Globus pallidus (tissue), 1 donor: ENCODE results near the gene THOC2.
"Not testable (repeated sequence)": the region's sequence is repeated elsewhere in the genome, so short reads cannot be mapped to it uniquely, and the experiment has no call there.

Experiments
- DNase-seq: peaks from one replicate; pipeline ENCODE4 v3.0.0-alpha.2; 2015; ENCODE audit warnings: low spot score

Gene THOC2

DNA sequence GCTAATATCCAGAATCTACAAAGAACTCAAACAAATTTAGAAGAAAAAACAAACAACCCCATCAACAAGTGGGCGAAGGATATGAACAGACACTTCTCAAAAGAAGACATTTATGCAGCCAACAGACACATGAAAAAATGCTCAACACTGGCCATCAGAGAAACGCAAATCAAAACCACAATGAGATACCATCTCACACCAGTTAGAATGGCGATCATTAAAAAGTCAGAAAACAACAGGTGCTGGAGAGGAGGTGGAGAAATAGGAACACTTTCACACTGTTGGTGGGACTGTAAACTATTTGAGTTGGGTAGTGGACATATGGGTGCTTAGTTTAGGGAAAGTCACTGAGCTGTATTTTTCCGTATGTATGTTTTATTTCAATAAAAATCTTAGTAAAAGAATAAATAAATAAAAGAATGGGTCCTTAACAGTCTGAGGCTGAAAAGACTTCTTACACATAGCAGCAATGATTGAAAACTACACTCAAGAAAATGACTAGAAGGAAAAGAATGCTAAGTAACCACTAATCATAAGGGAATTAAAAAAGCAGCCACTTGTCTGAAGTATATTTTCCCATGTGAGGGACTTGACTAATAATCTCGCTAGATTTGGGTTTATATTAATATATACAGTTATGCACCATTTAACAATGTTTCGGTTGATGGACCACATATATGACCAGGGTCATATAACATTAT, 68.2 kb downstream of the THOC2 start:
- DNase-seq = not testable (repeated sequence)

DNA sequence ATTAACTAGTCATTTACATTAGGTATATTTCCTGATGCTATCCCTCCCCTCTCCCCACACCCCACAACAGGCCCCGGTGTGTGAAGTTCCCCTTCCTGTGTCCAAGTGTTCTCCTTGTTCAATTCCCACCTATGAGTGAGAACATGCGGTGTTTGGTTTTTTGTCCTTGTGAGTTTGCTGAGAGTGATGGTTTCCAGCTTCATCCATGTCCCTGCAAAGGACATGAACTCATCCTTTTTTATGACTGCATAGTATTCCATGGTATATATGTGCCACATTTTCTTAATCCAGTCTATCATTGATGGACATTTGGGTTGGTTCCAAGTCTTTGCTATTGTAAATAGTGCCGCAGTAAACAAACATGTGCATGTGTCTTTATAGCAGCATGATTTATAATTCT, 69.1 kb downstream of the THOC2 start:
- DNase-seq = not testable (repeated sequence)

DNA sequence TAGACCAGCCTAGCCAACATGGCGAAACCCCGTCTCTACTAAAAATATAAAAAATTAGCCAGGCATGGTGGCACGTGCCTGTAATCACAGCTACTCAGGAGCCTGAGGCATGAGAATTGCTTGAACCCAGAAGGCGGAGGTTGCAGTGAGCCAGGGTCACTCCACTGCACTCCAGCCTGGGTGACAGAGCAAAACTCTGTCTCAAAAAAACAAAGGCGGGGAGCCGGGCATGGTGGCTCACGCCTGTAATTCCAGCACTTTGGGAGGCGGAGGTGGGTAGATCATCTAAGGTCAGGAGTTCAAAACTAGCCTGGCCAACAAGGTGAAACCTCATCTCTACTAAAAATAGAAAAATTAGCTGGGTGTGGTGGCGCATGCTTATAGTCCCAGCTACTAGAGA, 76.3 kb downstream of the THOC2 start:
- DNase-seq = not testable (repeated sequence)

DNA sequence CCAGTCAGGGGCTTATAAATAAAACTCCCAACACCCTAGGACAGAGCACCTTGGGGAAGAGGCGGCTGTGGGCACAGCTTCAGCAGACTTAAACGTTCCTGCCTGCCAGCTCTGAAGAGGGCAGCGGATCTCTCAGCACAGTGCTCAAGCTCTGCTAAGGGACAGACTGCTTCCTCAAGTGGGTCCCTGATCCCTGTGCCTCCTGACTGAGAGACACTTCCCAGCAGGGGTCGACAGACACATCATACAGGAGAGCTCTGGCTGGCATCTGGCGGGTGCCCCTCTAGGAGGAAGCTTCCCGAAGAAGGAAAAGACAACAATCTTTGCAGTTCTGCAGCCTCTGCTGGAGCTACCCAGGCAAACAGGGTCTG, 84.1 kb downstream of the THOC2 start:
- DNase-seq = not testable (repeated sequence)

DNA sequence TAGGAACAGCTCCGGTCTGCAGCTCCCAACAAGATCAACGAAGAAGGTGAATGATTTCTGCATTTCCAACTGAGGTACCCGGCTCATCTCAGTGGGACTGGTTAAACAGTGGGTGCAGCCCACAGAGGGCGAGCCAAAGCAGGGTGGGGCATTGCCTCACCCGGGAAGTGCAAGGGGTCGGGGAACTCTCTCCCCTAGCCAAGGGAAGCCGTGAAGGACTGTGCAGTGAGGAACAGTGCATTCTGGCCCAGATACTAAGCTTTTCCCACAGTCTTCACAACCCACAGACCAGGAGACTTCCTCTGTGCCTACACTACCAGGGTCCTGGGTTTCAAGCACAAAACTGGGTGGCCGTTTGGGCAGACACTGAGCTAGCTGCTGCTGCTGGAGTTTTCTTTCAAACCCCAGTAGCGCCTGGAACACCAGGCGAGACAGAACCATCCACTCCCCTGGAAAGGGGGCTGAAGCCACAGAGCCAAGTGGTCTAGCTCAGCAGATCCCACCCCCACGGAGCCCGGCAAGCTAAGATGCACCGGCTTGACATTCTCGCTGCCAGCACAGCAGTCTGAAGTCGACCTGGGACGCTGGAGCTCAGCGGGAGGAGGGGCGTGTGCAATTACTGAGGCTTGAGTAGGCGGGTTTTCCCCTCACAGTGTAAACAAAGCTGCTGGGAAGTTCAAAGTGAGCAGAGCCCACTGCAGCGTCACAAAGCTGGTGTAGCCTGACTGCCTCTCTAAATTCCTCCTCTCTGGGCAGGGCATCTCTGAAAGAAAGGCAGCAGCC, 84.6 kb downstream of the THOC2 start:
- DNase-seq = peak; percentile 3

DNA sequence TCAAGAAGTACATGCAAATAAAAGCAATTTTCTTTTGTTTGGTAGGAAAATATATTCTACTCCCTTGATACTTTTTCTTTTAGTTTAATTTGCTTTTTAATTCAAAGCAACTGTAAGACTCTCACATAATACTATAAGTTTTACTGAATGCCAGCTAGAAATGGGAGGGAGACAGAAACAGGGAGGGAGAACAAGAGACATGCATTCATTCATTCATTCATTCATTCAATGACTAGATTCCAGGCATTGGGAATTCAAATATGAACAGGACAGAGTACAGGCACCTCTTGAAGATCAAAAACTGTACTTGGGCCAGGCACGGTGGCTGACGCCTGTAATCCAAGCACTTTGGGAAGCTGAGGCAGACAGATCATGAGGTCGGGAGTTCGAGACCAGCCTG, 85.6 kb downstream of the THOC2 start:
- DNase-seq = no peak

DNA sequence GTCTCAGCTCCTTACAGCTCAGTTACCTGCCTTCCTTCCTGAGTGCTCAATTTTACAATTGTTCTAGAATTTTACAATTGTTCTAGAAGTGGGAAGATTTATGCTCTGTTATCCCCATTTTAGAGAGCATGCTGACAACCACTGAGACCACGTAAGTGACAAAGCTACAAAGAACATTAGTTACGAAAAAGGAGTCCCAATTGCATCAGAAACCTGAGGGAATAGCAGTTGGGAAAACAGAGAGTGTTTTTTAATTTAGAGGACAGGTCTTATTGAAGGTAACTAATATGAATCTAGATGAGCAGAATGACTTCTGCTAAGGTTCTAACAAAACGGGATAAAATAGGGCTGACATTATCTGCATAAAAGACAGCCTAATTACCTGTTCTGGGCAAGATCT, 103.3 kb downstream of the THOC2 start:
- no peak for DNase-seq

DNA sequence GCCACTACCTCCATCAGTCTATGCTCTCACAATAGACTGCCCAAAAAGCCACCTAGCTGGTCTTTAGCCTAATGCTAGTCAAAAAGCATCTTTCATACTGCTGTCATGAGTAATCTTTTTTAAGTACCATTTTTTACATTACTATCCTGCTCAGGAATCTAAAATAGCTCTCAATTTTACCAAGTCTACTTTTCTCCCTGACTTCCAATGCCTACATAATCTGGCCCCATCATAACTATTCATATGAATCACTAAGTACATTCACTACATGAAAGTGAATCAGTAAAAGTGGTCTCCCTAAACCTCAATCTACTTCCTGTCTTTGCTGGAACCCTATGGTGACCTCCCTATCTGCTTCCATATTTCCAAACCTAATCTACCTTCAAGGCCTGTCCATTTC, 105.9 kb downstream of the THOC2 start:
- no peak for DNase-seq

DNA sequence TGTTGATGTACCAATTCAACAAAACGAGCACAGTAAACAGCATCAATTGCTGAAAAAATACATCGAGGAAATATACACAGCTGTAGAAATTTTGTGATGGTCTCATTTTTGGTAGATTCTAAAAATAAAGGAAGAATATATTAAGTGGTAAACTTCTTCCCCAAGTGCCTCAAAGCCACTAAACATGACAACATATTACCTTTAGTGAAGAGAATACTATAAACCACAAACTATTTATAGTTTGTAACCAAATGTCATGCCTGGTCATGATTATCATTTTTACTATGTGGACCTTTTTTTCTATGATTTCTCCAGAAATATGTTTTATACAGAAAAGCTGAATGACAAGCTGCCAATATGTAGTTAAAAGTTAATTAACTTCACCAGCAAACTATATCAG, 106.9 kb downstream of the THOC2 start:
- DNase-seq = no peak

DNA sequence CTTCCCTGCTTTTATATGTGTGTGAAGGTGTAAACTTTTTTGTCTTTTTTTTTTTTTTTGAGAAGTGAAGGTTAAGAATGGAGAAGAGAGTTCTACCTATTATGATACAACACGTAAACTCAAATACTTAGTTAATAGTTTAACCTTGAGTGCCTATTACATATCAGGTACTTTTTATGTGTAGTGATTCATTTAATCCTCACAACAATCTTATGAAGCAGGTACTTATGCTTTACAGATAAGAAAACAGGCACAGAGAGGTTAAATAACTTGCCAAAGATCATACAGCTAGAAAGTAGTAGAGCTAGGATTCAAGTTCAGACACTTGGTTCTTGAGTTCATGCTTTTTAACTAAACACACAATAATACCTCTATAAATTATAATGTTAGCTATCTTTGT, 107.4 kb downstream of the THOC2 start:
- no peak for DNase-seq

DNA sequence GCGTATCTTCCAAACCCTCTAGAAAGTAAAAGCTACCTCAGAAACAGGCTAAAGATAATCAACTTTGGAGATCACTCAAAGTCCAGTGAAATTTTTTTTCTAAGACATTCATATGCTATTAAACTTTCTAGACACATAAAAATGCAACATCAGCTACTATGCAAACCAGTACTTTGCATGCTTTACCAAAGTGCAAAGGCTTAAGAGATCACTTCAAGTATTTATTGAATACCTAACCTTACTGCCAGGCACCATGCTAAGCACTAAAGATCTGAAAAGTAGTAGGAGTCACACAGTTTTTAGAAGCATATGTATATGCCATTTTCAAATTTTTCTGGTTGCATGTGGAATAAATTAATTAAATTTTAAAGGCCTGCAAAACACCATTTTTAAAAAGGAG, 115.8 kb downstream of the THOC2 start:
- DNase-seq = no peak

DNA sequence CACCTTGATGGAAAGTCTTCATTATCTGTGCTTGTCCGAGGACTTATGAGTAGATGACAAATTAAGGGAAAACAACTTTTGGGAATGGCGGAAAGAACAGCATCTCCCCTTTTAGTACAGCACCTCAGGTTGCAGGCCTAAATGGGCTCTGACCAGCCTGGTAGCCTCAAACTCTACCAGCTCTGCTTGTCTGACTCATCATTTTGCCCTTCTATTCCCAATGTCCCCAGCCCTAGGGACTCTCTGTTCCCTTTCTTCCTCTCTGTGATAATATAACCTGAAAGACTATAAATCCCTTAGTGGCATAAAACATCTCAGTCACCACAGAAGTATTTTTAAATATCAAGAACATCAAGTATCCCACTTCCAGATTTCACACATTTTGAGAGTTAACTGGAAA, 121.9 kb downstream of the THOC2 start:
- no peak for DNase-seq

DNA sequence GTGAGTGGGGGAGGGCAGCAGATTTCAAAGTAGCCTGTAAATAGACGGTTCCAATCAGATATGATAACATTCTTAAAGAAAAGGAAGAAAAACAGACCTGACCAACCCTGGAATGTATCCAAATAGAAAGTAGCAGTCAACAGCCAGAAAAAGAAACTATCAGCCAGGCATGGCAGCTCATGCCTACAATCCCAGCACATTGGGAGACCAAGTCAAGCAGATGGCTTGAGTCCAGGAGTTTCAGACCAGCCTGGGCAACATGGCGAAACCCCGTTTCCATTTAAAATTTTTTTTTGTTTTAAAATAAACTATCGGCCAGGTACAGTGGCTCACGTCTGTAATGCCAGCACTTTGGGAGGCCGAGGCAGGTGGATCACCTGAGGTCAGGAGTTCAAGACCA, 125.0 kb downstream of the THOC2 start:
- no peak for DNase-seq

DNA sequence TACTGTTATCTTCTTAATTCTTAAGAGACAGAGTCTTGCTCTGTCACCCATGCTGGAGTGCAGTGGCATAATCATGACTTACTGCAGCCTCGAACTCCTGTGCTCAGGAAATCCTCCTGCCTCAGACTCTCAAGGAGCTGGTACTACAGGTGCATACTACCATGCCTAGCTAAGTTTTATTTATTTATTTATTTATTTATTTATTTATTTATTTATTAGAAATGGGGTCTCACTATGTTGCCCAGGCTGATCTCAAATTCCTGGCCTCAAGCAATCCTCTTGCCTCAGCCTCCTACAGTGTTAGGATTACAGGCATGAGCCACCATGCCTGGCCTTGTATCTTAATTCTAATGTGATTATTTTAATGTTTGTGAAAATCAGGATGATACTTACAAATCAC, 125.6 kb downstream of the THOC2 start:
- no peak for DNase-seq

DNA sequence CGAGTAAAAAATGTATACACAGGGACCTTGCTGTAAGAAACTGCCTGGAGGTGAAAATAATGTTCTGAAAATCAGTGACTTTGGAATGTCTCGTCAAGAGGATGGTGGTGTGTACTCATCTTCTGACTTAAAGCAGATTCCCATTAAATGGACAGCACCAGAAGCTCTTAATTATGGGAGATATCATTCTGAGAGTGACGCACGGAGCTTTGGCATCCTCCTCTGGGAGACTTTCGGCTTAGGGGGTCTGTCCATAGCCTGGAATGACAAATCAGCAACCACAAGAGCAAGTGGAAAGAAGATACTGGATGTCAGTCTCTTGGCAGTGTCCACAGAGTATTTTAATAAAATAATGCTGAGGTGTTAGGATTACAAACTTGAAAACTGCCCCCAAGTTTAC, 129.4 kb downstream of the THOC2 start:
- DNase-seq = no peak

DNA sequence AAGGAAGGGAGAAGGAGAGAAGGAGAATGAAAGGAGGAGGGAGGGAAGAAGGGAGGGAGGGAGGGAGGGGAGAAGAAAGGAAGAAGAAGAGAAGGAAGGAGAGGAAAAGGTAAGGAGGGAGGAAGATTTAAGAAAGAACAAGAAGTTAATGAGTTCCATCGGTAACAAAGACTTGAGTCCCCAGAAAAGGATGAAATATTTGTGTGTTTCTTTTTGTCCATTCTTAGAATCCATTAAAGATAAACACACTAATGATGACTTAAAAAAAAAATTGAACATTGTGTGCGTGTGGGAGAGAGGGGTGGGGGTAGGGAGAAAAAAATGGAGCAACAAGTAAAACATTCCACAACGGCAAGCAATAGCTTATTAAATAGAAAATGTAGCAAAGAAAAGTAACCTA, 131.4 kb downstream of the THOC2 start:
- no peak for DNase-seq

DNA sequence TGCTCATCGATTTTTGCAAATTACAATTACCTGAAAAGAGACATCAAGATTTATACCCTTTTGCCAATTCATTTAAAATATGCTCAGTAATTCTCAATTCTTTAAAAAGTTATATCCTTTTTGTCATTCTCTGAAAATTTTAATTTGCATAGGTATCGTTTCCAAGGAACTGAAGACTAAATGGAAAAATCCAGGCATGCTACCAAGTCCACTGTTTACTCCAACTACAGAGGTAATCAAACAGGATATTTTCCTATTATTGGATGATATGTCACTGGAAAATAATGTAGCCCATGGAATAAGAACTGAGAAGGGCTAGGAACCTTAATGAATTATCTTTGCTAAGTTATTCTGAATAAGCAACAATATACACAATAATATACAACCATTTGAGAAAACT, 132.7 kb downstream of the THOC2 start:
- DNase-seq = no peak

DNA sequence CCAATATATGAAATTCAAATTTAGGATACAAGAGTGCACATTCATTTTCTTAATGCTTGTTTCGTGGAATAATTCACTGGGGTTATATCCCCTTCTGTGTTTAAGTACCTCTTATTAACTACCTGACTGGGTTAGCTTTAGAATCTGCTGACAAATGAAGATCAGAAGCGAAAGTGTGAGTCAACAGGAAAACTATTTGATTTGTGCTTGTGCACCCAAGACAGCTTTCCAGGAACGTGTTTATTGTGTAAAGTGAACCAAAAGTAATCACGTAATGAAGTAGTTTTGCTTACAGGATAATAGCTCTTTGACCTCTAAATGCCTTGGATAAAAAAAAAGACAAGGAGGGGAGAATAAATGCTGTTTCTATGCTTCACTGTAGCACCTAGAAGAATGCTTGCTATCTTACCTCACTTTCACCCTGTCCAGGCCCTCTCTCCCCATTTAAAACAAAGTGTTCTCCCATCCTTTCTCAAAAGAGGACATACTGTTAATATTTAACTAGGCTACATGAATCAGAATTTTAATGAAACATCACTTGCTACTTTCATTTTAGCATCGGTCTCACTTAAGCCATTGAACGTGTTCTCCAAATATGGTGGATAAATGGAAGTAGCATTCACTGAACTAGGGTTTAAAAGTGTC, 141.9 kb downstream of the THOC2 start:
- no peak for DNase-seq

DNA sequence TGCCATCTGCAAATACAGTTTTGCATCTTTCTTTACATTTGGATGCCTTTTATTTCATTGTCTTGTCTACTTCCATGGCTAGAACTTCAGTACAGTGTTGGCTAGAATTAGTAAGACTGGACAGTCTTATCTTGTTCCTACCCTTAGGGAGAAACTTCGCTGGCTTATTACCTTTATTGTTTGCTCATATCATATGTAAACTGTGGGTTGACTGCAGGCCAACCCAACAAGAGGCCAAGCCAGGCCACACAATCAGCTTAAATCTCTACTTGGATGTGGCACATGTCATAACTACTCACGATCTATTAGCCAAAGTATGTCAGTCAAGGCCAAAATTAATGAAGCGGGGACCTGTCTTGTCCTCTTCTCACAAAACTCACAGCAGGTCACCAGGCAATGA, 144.1 kb downstream of the THOC2 start:
- no peak for DNase-seq

DNA sequence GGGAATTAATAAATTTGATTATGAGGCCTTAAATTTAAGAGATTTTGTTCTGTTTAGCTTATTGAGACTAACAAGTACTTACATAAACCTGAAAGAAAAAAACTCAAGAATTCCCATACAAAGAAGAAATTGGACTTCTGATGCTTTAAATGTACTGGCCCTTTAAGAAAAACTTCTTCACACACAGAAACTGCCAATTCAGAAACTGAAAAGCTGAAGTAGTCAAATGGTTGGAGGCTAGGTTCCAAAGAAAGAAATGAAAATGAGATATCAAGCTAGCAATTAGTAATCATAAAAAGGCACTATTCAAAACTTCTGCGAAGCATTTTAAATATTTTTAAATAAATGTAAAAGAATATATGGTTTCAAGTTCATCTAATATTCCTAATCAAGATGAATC, 151.3 kb downstream of the THOC2 start:
- no peak for DNase-seq

DNA sequence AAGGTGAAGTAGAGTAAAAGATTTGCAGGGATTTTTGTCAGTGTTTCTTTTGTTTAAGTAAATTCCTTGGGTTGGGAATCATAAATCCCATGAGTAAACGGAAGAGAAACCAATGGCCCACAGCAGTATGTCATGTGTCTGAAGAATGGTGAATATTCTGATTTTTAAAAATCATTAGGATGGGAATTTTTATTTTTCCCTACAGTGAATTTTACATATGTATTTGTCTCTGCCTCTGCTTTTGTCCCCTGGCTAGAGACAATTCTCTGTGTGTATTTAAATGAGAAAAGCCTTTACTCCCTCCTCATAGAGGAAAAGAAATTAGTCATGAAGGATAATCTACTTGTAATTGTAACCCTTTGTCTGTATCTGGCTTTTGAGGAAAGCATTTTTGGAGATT, 152.1 kb downstream of the THOC2 start:
- DNase-seq = no peak

DNA sequence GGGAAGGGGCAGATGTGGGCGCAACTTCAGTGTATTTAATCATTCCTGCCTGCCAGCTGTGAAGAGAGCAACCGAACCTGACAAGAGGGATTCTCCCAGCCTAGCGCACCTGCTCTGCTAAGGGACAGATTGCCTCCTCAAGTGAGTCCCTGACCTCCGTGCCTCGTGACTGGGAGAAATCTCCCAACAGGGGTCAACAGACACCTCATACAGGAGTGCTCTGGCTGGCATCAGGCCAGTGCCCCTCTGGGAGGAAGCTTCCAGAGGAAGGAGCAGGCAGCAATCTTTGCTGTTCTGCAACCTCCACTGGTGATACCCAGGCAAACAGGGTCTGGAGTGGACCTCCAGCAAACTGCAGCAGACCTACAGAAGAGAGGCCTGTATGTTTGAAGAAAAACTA, 158.8 kb downstream of the THOC2 start:
- not testable (repeated sequence) for DNase-seq

DNA sequence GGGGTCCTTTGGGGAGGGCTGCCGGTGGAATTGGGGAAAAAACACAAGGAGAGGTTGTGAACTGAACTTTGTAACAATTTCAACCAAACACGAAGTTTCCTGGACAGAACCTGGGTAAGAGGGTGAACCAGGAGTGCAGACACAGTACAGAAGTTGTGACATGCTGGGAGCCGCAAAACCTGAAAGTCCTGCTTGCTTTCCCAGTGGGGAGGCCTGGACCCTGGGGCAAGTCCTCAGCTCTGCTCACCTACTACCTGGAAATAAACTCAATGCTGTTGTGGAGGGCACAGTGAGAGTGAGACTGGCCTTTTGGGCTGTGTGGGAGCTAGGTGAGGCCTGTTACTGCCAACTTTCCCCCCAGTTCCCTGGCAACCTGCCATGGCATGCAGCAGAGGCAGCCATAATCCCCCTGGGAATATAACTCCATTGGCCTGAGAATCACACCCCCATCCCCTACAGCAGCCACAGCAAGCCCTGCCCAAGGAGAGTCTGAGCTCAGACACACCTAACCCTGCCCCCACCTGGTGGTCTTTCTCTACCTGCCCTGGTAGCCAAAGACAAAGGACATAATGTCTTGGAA, 162.8 kb downstream of the THOC2 start:
- no peak for DNase-seq
